Breast epithelium (tissue), 3 donors: ENCODE measurements around the gene SLC4A11.

Source experiments
- POLR2A ChIP-seq: fragments of 450-650 bp; IDR thresholded peaks from one replicate; pipeline ENCODE4 v1.6.1; 2016; ENCODE audit warnings: antibody characterized with exemption, mild to moderate bottlenecking, moderate library complexity
- TF ChIP-seq, protein P1 (sequence below), 3 donors: fragments of 450-650 bp; IDR thresholded peaks; one replicate each; pipeline ENCODE4 v1.5.1; 2016 to 2017; ENCODE audit warnings: antibody characterized with exemption in 3 of 3, mild to moderate bottlenecking in 3 of 3, moderate library complexity in 3 of 3

DNA sequence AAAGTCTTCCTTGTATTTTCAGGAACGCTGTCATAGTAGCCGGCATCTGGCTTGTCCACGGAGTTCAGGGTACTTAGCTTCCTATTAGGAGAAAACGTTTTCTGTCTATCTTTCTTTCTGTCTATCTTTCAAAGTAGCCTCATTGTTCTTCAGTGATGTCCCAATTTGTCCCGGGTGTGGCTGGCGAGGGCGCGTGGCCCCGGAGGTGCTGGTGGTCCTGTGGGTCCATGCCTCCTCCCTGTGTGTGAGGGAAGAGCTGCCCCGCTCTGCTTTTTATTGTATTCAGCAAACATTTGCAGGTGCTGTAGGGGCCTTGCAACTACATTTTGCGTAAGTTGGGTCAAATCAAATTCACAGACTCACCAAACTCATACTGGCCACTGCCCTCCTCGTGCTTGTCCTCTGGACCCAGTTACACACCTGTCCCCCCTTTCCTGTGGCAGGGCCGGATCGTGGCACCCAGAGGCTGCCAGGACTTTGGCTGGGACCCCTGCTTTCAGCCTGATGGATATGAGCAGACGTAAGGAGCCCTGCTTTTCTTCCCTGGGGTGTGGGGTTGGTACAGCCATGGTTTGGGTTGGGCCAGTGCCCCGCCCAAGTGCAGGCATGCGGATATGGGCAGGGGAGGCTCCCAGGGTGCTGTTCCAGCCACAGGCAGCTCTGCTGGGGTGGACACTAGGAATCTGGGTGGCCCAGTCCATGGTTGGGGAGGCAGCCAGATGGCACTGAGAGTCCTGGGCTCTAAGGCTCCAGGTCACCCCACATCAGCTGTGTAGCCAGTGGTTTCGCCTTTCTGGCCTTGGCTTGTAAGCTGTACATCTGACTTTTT is 17.4 kb downstream of the SLC4A11 start:
- TF ChIP-seq, protein P1, sequence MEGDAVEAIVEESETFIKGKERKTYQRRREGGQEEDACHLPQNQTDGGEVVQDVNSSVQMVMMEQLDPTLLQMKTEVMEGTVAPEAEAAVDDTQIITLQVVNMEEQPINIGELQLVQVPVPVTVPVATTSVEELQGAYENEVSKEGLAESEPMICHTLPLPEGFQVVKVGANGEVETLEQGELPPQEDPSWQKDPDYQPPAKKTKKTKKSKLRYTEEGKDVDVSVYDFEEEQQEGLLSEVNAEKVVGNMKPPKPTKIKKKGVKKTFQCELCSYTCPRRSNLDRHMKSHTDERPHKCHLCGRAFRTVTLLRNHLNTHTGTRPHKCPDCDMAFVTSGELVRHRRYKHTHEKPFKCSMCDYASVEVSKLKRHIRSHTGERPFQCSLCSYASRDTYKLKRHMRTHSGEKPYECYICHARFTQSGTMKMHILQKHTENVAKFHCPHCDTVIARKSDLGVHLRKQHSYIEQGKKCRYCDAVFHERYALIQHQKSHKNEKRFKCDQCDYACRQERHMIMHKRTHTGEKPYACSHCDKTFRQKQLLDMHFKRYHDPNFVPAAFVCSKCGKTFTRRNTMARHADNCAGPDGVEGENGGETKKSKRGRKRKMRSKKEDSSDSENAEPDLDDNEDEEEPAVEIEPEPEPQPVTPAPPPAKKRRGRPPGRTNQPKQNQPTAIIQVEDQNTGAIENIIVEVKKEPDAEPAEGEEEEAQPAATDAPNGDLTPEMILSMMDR (IDR thresholded peaks at IDR 0.05): no peak
- TF ChIP-seq POLR2A: no peak
